Spinal cord (tissue), 10 donors: Measurements from ENCODE around the gene IDH3G. TPM values are rescaled to one million over a fixed set of nuclear protein-coding genes. Genes with fewer than 3 reads are reported as not detected.

Source experiments
- DNase-seq, 6 donors: peaks; one replicate each; pipeline versions ENCODE4 v3.0.0 to v3.0.0-alpha.2; 2013 to 2015; ENCODE audit warnings: low spot score in 6 of 6, low read depth in 4 of 6
- H3K27ac ChIP-seq: one replicate; pipeline ENCODE4 v1.5.1; 2013; ENCODE audit warnings: low read depth, low read length, control low read depth
- H3K27me3 ChIP-seq: one replicate; pipeline ENCODE4 v1.6.1; 2013; ENCODE audit warnings: low read length; ENCODE audit not compliant: control insufficient read depth, insufficient read depth
- H3K36me3 ChIP-seq: one replicate; pipeline ENCODE4 v1.6.1; 2013; ENCODE audit warnings: low read length; ENCODE audit not compliant: control insufficient read depth, insufficient read depth
- H3K4me1 ChIP-seq: one replicate; pipeline ENCODE4 v1.6.1; 2013; ENCODE audit warnings: low read length; ENCODE audit not compliant: control insufficient read depth, insufficient read depth
- H3K4me3 ChIP-seq: one replicate; pipeline ENCODE4 v1.5.1; 2013; ENCODE audit warnings: low read depth, low read length, control low read depth
- H3K9me3 ChIP-seq: one replicate; pipeline ENCODE4 v1.6.1; 2013; ENCODE audit warnings: low read length; ENCODE audit not compliant: control insufficient read depth, insufficient read depth
- WGBS: methylation state at CpG from one replicate; pipeline ENCODE4 v1.1.5; 2013; ENCODE audit warnings: missing lambda C conversion rate; ENCODE audit not compliant: insufficient coverage; 5-methylcytosine and 5-hydroxymethylcytosine counted together
- long read RNA-seq, 4 donors: transcript quantifications; one replicate each; lab custom pipeline, GENCODE V29; 2026
- polyA plus RNA-seq, 2 donors: library from polyadenylated mRNA; unstranded; fragments of 120-200 nt; gene quantifications; one replicate each; pipeline ENCODE4 v1.2.1, GENCODE V29; 2013; ENCODE audit not compliant: insufficient read length in 2 of 2
- total RNA-seq, 2 donors: library from RNA; depleted of rRNA in 1 of 2; stranded (reverse); fragments of 120-200 nt in 1 of 2; fragments of >200 nt in 1 of 2; gene quantifications; one replicate each; pipeline versions ENCODE4 v1.2.3 to v1.2.4, GENCODE V29; 2013 to 2014
- donor health status: healthy.

IDH3G gene
- 10 to 100 TPM; 36.3 to 59.0 TPM for total RNA-seq
- 100 to 1,000 TPM; 122 to 138 TPM for polyA plus RNA-seq
- long read RNA-seq, donor 1, partial matches to known transcripts = 10 of 28 reads
- long read RNA-seq, donor 1, other reads (novel, unspliced or antisense) = 18 of 28 reads
- long read RNA-seq, donor 2, partial matches to known transcripts = 0 of 9 reads
- long read RNA-seq, donor 2, other reads (novel, unspliced or antisense) = 9 of 9 reads
- long read RNA-seq, donor 3, partial matches to known transcripts = 0 of 9 reads
- long read RNA-seq, donor 3, other reads (novel, unspliced or antisense) = 9 of 9 reads
- long read RNA-seq, donor 4, partial matches to known transcripts = 989 of 1,021 reads
- long read RNA-seq, donor 4, other reads (novel, unspliced or antisense) = 32 of 1,021 reads

DNA sequence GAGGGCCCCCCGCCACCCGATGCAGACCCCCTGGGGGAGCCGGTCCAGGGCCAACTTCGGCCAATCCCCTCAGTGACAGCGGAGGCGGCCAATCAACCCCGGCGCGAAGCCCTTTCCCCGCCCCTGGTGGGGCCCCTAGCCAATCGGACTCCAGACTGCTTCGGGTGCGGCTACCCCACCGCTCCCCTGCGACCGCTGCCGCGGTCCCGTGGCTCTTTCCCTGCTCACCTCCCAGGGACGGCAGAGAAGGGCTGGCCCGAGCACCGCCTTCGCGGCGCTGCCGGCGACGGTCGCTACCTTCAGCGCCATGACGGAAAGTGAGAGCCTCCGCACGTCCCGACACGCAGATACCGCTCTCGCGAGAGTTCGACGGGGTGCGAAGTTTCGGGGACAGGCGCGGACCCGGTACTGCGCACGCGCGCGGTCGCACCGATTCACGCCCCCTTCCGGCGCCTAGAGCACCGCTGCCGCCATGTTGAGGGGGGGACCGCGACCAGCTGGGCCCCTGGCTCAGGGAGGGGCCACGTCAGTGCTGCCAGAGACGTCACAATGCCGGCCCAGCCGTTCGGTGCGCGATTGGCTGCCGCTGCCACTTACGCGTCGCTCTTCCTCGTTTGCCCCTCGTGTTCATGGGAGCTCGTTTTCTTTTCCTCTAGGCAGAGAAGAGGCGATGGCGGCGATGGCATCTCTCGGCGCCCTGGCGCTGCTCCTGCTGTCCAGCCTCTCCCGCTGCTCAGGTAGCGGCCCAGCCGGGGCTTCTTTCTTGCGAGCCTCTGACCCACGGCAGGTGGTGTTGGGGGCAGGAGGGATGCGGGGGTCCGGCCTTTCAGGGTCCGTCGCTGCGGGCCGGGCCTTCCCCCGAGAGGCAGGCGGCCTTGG lies at the start of gene IDH3G, which contains the start of gene SSR4:
Gene IDH3G, minus strand, starts transcription at position 358 of the 879 bp plus-strand sequence. Its CDS starts 49 bp downstream, at position 309.
Gene SSR4, plus strand, starts transcription at position 651 of the 879 bp plus-strand sequence. Its CDS starts 20 bp downstream, at position 671.
- Histone ChIP-seq H3K9me3 (peaks cover 2% of the 10 kb centered on the region), H3K36me3 (peaks cover 56% of the 10 kb centered on the region), H3K27me3 (no peaks in the 10 kb centered on the region), H3K27ac (peak within 1 kb of the TSS; percentile 95), H3K4me1 (peaks cover 55% of the 10 kb centered on the region), H3K4me3 (peak within 1 kb of the TSS; percentile 75)
- DNase-seq = peak; percentile 77 to 98 (median 86)
- WGBS = 18% methylated on average over 91 of the region's 92 CpGs

DNA sequence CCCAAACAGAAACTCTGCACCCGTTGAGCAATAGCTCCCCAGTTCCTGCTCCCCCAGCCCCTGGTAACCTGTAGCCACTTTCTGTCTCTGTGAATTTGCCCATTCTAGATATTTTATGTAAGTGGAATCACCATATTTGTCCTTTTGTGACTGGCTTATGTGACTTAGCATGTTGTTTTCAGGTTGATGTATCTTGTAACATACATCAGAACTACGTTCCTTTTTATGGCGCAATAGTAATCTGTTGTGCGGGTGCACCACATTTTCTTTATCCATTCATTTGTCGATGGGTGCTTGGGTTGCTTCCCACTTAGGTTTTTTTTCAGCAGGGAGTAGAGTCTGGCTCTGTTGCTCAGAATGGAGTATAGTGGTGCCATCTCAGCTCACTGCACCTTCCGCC lies 42.7 kb upstream of the IDH3G start:
- 80% methylated on average over 1 of the region's 6 CpGs for WGBS
- Histone ChIP-seq H3K9me3 (peaks cover 2% of the 10 kb centered on the region), H3K4me1 (no peaks in the 10 kb centered on the region), H3K4me3 (no peak overlapping the region), H3K36me3 (no peaks in the 10 kb centered on the region), H3K27ac (no peak overlapping the region), H3K27me3 (no peaks in the 10 kb centered on the region)
- no peak for DNase-seq

- no peak overlapping the region for H3K4me3 ChIP-seq
- WGBS = 81% methylated on average over 10 of the region's 10 CpGs
- no peak for DNase-seq
- H3K9me3 ChIP-seq = peaks cover 2% of the 10 kb centered on the region
- H3K27me3 ChIP-seq = no peaks in the 10 kb centered on the region
- peaks cover 3% of the 10 kb centered on the region for H3K36me3 ChIP-seq
- peaks cover 22% of the 10 kb centered on the region for H3K4me1 ChIP-seq
- H3K27ac ChIP-seq = no peak overlapping the region
Measured at GRCh38 chrX:153832728-153833127, 38.6 kb upstream of the IDH3G start.

GRCh38 chrX:153831429-153832150 lies 37.4 kb upstream of the IDH3G start:
- H3K9me3 ChIP-seq = peaks cover 2% of the 10 kb centered on the region
- no peaks in the 10 kb centered on the region for H3K27me3 ChIP-seq
- peaks cover 23% of the 10 kb centered on the region for H3K4me1 ChIP-seq
- peak in 1 of 6 donors; percentile 15 for DNase-seq
- no peak overlapping the region for H3K27ac ChIP-seq
- peak overlapping the region; percentile 26 for H3K4me3 ChIP-seq
- 57% methylated on average over 13 of the region's 23 CpGs for WGBS
- H3K36me3 ChIP-seq = peaks cover 3% of the 10 kb centered on the region

- H3K9me3 ChIP-seq = peaks cover 2% of the 10 kb centered on the region
- H3K27ac ChIP-seq = no peak overlapping the region
- WGBS = 8% methylated on average over 93 of the region's 102 CpGs
- peak in 2 of 6 donors; percentile 68 to 75 for DNase-seq
- peaks cover 23% of the 10 kb centered on the region for H3K4me1 ChIP-seq
- H3K27me3 ChIP-seq = no peaks in the 10 kb centered on the region
- peaks cover 3% of the 10 kb centered on the region for H3K36me3 ChIP-seq
- H3K4me3 ChIP-seq = peak overlapping the region; percentile 26
Measured at GRCh38 chrX:153830640-153831428, 36.7 kb upstream of the IDH3G start.

DNA sequence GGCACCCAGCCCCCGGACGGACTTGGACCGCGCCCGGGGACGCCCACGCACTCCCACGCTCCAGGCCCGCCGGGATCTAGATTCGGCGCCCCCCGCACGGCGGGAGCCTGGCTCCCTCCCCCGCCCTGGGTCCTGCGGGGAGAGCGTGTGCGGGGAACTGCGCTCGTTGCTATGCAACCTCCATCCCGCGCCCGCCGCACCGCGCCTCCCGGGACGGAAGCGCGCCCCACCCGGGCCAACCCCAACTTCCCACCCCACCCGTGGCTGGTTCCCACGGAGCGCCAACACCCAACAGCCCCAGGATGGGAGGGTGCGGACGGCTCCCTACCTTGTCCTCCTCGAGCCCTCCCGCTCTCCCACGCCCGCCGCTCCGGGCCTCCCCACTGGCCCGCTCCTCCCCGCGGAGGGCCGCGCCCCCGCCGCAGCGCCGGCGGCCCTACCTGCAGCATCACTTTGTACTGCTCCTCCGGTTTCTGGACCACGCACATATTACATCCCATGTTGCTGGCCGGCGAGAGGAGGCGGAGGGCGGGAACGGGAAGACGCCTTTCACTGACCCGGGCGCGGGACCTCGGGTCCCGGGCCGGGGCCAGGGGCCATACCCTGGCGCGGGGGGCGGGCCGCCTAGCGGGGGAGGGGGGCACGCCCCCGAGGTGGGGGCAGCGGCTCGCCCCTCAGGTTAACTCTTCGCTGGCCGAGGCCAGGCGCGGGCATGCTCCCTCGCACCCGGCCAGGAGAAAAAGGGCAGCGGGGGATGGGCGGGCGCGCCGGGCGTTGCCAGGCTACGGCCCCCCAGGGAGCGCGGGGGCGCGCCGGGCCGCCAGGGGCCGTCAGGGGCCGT lies 35.8 kb upstream of the IDH3G start, which contains the start of gene PDZD4:
Gene PDZD4, minus strand, starts transcription at position 746 of the 841 bp plus-strand sequence. Its CDS starts 246 bp downstream, at position 500.
- DNase-seq = peak in 2 of 6 donors; percentile 18 to 31
- no peak within 1 kb of the TSS for H3K27ac ChIP-seq
- H3K4me3 ChIP-seq = peak within 1 kb of the TSS; percentile 41
- H3K36me3 ChIP-seq = peaks cover 3% of the 10 kb centered on the region
- H3K4me1 ChIP-seq = peaks cover 26% of the 10 kb centered on the region
- peaks cover 2% of the 10 kb centered on the region for H3K9me3 ChIP-seq
- 15% methylated on average over 76 of the region's 97 CpGs for WGBS
- no peaks in the 10 kb centered on the region for H3K27me3 ChIP-seq

DNA sequence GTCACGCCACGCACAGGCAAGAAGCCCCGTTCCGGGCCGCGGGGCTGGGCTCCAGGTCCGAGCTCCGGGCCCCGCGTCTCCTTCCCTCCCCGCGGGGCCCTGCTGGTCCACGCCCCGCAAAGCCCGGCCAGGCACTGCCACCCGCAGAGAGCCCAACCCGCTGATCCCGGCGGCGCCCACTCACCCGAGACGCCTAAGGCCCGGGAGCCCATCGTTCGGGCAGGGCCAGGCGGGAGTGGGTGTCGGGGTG lies 35.3 kb upstream of the IDH3G start:
- WGBS = 18% methylated on average over 27 of the region's 27 CpGs
- peak in 1 of 6 donors; percentile 18 for DNase-seq
- Histone ChIP-seq H3K4me3 (peak overlapping the region; percentile 41), H3K9me3 (peaks cover 2% of the 10 kb centered on the region), H3K4me1 (peaks cover 28% of the 10 kb centered on the region), H3K36me3 (peaks cover 3% of the 10 kb centered on the region), H3K27me3 (no peaks in the 10 kb centered on the region), H3K27ac (no peak overlapping the region)
